Liver (tissue), 3 donors: Measurements from ENCODE around the gene LHFPL5.

ENCODE experiments used
- CTCF ChIP-seq: fragments of 150-350 bp; IDR thresholded peaks from 2 replicates; pipeline ENCODE4 v1.5.1; 2017; ENCODE audit warnings: improper control_type of control experiment, low read depth, low read length; ENCODE audit not compliant: missing input control
- REST ChIP-seq: IDR thresholded peaks from 2 replicates; pipeline ENCODE4 v1.6.1; 2016; ENCODE audit warnings: antibody characterized with exemption, mild to moderate bottlenecking
- TAF1 ChIP-seq: conservative IDR thresholded peaks from 2 replicates; pipeline ENCODE4 v1.6.1; 2016; ENCODE audit warnings: antibody characterized with exemption, mild to moderate bottlenecking
- ZBTB33 ChIP-seq: IDR thresholded peaks from 2 replicates; pipeline ENCODE4 v1.6.1; 2016; ENCODE audit warnings: antibody characterized with exemption
- donor health status: healthy.
- donor health status: healthy.

- TF ChIP-seq CTCF (no peak), TAF1 (no peak), REST (no peak), ZBTB33 (no peak)
Measured at GRCh38 chr6:35811699-35811995, 6.5 kb downstream of the LHFPL5 start.
